ENCODE measurements around the gene NSD2. TPM values are rescaled to one million over a fixed set of nuclear protein-coding genes. Genes with fewer than 3 reads are reported as not detected.
"Not testable (repeated sequence)": the region's sequence is repeated elsewhere in the genome, so short reads cannot be mapped to it uniquely, and the experiment has no call there.

NSD2 gene
- total RNA-seq, 1 donor, result 84.7 TPM

- H3K4me3 ChIP-seq (ENCODE audit: low read depth, low read length), result no peak overlapping the region
- TF ChIP-seq CTCF (IDR thresholded peaks at IDR 0.05; ENCODE audit: insufficient read depth, low read length), result no peak
- no peak for DNase-seq (ENCODE audit: low read depth)
Measured at GRCh38 chr4:1993169-1993516, 122.0 kb downstream of the NSD2 start.

GRCh38 chr4:1993718-1994516 is 122.7 kb downstream of the NSD2 start:
- not testable (repeated sequence) for H3K4me3 ChIP-seq (ENCODE audit: low read depth, low read length)

GRCh38 chr4:1994938-1995337 is 123.7 kb downstream of the NSD2 start:
- DNase-seq (ENCODE audit: low read depth), result no peak
- TF ChIP-seq CTCF (IDR thresholded peaks at IDR 0.05; ENCODE audit: insufficient read depth, low read length), result no peak
- H3K4me3 ChIP-seq (ENCODE audit: low read depth, low read length), result no peak overlapping the region

More at GRCh38 chr4:1993718-1994516, 122.7 kb downstream of the NSD2 start:
- not testable (repeated sequence) for DNase-seq (ENCODE audit: low read depth)

GRCh38 chr4:1996866-1997611 is 125.8 kb downstream of the NSD2 start:
- no peak for DNase-seq (ENCODE audit: low read depth)
- H3K4me3 ChIP-seq (ENCODE audit: low read depth, low read length), result no peak overlapping the region
- TF ChIP-seq CTCF (IDR thresholded peaks at IDR 0.05; ENCODE audit: insufficient read depth, low read length), result no peak

- no peak overlapping the region for H3K4me3 ChIP-seq (ENCODE audit: low read depth, low read length)
- no peak for DNase-seq (ENCODE audit: low read depth)
- TF ChIP-seq CTCF (IDR thresholded peaks at IDR 0.05; ENCODE audit: insufficient read depth, low read length), result no peak
Measured at GRCh38 chr4:1997712-1998111, 126.5 kb downstream of the NSD2 start.

GRCh38 chr4:1998296-1998695 is 127.1 kb downstream of the NSD2 start:
- H3K4me3 ChIP-seq (ENCODE audit: low read depth, low read length), result no peak overlapping the region
- TF ChIP-seq CTCF (IDR thresholded peaks at IDR 0.05; ENCODE audit: insufficient read depth, low read length), result no peak
- DNase-seq (ENCODE audit: low read depth), result no peak

- DNase-seq (ENCODE audit: low read depth); H3K4me3 ChIP-seq (ENCODE audit: low read depth, low read length): not testable (repeated sequence)
Measured at GRCh38 chr4:1999308-1999707, 128.1 kb downstream of the NSD2 start.

- not testable (repeated sequence) for DNase-seq (ENCODE audit: low read depth); H3K4me3 ChIP-seq (ENCODE audit: low read depth, low read length)
Measured at GRCh38 chr4:2003361-2003760, 132.2 kb downstream of the NSD2 start.

All from fibroblast of the aortic adventitia (primary cell).